Fibroblast of upper back skin (primary cell): ENCODE results near the gene TEC.
"Not testable (repeated sequence)": the region's sequence is repeated elsewhere in the genome, so short reads cannot be mapped to it uniquely, and the experiment has no call there.

ENCODE experiments used
- DNase-seq: peaks from one replicate; pipeline ENCODE4 v3.0.0-alpha.2; 2013

The TEC gene

DNA sequence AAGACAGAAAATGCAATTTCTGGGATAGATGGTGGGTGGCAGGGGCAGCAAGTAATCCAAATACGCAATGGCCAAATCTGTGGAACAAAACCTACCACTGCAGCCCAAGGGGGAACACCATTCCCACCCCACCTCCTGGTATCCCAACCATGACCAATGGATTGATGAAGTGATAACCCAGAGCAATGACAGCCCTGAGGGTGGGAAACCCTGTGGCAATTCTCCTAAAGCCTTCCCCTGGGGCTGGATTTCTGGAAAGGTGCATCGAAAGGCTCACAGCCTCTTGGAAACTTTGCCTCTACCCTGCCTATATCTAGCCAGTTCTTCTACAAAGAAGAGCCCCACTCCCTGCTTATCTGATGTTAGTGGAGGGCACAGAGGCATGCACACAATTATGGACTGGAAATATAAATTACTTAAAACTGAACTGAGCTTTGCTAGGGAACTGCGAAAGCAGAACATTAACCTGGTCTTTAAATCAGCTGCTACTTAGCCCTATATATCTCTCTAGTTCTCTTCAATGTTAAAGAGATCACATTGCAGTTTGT is 75.6 kb downstream of the TEC start:
- no peak for DNase-seq

DNA sequence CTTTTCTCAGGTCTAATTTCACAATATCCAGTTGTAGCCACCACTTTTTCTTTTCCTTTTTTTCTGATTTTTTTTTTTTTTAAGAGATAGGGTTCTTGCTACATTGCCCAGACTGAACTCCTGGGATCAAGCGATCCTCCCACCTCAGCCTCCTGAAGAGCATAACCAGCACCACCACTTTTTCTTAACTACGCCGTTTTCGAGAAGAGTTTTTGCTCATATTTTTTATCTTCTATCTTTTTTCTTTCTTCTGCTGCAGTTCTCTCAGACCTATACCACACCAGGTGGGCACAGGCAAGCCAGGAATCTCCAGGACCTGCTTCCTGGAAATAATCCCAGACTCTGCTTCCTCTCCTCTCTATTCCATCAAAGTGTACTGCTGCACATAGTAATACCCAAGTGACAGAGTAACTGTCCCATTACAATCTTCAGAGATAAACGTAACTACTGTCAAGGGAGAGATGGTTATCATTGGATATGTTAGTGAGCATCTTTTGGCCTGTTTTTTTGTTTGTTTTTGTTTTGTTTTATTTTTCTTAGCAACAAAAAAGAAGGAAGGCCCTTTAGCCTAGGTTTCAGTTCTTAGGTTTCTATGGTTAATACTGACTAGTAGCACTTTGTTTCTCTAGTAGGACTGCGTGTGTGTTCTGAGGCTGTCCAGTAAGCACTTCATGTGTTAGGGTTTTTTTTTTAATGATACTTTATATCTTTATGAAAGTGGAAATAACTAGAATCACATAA is 76.4 kb downstream of the TEC start:
- DNase-seq, result no peak

DNA sequence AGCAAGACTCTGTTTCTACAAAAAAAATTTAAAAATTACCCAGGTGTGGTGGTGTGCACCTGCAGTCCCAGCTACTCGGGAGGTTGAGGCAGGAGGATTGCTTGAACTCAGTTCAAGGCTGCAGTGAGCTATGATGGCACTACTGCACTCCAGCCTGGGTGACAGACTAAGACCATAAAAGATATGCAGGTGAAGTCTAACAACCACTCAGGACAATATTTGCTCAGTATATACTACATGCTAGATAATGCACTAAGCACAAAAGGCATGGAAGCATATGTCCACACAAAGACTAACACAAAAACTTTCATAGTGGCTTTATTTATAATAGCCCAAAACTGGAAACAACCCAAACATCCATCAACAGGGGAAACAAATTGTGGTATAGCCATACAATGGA is 77.9 kb downstream of the TEC start:
- no peak for DNase-seq

- DNase-seq, result no peak
Measured at GRCh38 chr4:48190839-48191238, 78.8 kb downstream of the TEC start.

DNA sequence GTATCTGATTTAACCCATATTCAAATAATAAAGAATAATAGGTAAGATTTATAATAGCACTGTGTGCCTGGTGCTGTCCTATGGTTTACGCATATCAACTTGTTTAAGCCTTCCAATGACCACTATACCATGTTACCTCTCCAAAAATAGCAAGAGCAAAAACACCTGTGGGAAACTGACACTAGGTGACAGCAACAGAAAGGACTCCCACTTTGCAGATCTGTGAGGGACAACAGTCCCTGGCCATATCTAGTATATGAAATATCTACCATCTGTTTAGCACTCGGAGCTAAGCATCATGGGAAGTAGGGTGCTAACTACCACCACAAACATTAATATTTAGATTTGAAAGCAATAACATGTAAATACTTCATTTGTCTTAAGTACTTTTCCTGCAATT is 79.9 kb downstream of the TEC start:
- DNase-seq, result no peak

- DNase-seq, result no peak
Measured at GRCh38 chr4:48188390-48188789, 81.2 kb downstream of the TEC start.

GRCh38 chr4:48187813-48188212 is 81.8 kb downstream of the TEC start:
- DNase-seq, result no peak

- DNase-seq, result not testable (repeated sequence)
Measured at GRCh38 chr4:48187066-48187465, 82.6 kb downstream of the TEC start.

DNA sequence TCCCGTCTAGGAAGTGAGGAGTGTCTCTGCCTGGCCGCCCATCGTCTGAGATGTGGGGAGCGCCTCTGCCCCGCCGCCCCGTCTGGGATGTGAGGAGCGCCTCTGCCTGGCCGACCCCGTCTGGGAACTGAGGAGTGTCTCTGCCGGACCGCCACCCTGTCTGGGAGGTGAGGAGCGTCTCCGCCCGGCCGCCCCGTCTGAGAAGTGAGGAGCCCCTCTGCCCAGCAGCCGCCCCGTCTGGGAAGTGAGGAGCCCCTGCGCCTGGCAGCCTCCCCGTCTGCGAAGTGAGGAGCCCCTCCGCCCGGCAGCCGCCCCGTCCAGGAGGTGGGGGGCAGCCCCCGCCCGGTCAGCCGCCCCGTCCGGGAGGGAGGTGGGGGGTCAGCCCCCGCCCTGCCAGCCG is 83.2 kb downstream of the TEC start:
- DNase-seq, result not testable (repeated sequence)

- peak; percentile 17 for DNase-seq
Measured at GRCh38 chr4:48184882-48185281, 84.8 kb downstream of the TEC start.

GRCh38 chr4:48180234-48180633 is 89.4 kb downstream of the TEC start:
- DNase-seq, result peak; percentile 58

DNA sequence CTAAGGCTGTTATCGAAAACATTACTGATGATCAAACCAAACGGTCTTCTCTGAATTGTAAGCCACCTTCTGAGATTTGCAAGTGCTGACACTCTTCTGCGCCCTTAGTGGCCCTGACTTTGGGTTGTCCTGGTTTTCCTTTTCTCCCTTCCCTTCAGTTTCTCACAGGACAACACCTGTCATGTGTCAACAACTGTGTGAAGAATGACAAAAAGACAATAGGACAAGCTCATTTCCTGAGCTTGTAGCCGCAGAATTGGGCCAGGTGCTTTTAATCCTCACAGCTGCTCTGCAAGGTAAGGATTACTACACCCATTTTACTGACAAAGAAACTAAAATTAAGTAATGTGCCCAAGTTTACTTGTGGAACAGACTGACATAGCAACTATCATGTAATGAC is 90.7 kb downstream of the TEC start:
- no peak for DNase-seq

- no peak for DNase-seq
Measured at GRCh38 chr4:48175806-48176205, 93.8 kb downstream of the TEC start.

GRCh38 chr4:48175328-48175727 is 94.3 kb downstream of the TEC start:
- no peak for DNase-seq

- peak; percentile 90 for DNase-seq
Measured at GRCh38 chr4:48173056-48173991, 96.3 kb downstream of the TEC start.

- no peak for DNase-seq
Measured at GRCh38 chr4:48172651-48173050, 97.0 kb downstream of the TEC start.

DNA sequence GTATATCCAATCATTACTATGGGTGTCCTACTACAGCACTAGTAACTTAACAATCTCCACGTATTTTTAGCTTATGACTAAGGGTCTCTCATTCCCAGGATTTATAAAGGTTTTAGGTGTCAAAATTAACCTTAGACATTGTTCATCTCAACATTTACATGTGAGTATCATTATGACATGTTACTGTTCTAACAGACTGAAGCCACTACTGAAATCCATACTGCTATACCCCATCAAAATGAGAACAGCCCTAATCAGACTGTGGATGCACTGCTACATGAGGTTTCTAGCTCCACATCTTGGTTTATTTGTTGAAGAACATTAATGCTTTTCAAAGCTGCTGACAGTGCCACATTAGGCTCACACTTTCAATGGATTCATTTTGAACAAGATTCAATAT is 100.0 kb downstream of the TEC start:
- no peak for DNase-seq

- no peak for DNase-seq
Measured at GRCh38 chr4:48167538-48168263, 101.9 kb downstream of the TEC start.

GRCh38 chr4:48164561-48164960 is 105.1 kb downstream of the TEC start:
- not testable (repeated sequence) for DNase-seq

DNA sequence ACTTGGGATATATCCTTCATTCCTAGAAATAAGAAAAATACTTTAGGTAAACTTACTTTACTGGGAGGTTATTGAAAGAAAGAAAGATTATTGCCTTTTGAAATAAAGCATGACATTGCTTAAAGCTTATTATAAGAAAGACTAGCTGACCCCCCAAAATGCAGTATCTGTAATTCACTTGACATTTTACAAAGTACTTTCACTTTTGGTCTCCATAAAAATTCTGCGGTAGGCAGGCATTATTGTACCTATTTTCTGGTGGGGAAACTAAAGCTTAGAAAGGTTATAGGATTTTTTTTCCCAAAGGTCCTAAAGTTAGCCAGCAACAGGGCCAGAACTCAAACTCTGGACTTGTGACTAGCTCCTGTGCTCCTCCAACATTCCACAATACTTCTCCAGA is 105.9 kb downstream of the TEC start:
- DNase-seq, result no peak

DNA sequence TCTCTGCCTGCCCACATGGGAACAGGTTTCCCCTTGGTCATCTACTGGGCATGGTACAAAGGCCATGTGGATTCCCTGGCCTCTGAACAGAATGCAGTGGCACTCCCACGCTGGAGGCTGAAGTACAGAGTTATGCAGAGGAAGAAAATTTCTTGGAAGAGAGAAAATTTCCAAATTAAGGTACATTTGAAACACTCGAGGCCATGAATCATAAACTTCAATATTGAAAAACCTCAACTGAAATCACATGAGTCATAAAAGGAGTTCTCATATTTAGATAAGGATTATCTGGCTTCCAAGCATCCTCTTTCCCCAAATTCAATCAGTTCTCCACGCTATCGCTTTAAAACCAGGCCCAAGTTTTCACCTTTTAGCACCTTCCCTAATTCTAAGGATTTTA is 107.5 kb downstream of the TEC start:
- DNase-seq, result peak; percentile 31

- DNase-seq, result no peak
Measured at GRCh38 chr4:48157271-48157670, 112.4 kb downstream of the TEC start.

DNA sequence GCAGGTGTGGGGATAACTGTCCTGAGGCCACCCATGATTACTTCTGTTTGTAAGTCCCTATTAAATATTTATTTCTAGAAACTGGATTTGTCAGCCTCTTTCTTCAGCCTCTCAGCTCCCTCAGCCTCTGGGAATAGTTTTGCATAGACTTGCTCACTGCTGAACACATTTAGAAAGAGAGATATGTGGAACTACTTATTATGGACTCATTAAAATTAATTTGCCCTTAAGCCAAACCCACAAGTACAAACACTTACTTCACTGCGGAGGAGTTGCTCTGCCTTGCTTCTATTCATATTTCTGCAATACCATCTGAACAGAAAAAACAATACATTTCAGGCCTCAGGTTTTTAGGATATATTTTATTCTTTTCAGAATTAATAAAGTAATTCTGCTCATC is 113.2 kb downstream of the TEC start:
- DNase-seq, result no peak
